Activated naive CD4-positive, alpha-beta T cell treated with anti-CD3 and anti-CD28 coated beads for 36 hours (primary cell): ENCODE results near the gene CPXM2. TPM values are rescaled to one million over a fixed set of nuclear protein-coding genes. Genes with fewer than 3 reads are reported as not detected.

ENCODE experiments used
- CTCF ChIA-PET: fragments of 350-600 bp; sonication (Branson Sonifier 250); formaldehyde crosslinking; loops from one replicate; lab custom pipeline; 2021; ENCODE audit warnings: antibody characterized with exemption; lab: Charles Lee
- DNase-seq: peaks from one replicate; pipeline ENCODE4 v3.0.0-alpha.2; 2020
- H3K27ac Mint-ChIP-seq: one replicate; pipeline ENCODE4 v1.8.0; 2021; ENCODE audit warnings: mild to moderate bottlenecking, mixed read lengths
- H3K27me3 Mint-ChIP-seq: one replicate; pipeline ENCODE4 v1.8.0; 2021; ENCODE audit warnings: low read depth, mixed read lengths
- H3K36me3 Mint-ChIP-seq: one replicate; pipeline ENCODE4 v1.8.0; 2021; ENCODE audit warnings: low read depth, mixed read lengths
- H3K4me1 Mint-ChIP-seq: one replicate; pipeline ENCODE4 v1.8.0; 2021; ENCODE audit warnings: low read depth, mixed read lengths
- H3K4me3 Mint-ChIP-seq: one replicate; pipeline ENCODE4 v1.8.0; 2021; ENCODE audit warnings: mild to moderate bottlenecking, moderate library complexity, mixed read lengths
- H3K9me3 Mint-ChIP-seq: one replicate; pipeline ENCODE4 v1.8.0; 2021; ENCODE audit warnings: mixed read lengths
- intact Hi-C: fragments of 100-400 bp; cut with micrococcal nuclease; formaldehyde crosslinking; loops from one replicate; pipeline ENCODE4 v1.15.1; 2023
- total RNA-seq, 2 experiments: library from RNA; stranded (reverse); gene quantifications; one replicate each; pipeline ENCODE4 v1.2.3, GENCODE V29; 2021

Gene CPXM2
- total RNA-seq, 2 experiments from 2014 or later, result not detected

DNA sequence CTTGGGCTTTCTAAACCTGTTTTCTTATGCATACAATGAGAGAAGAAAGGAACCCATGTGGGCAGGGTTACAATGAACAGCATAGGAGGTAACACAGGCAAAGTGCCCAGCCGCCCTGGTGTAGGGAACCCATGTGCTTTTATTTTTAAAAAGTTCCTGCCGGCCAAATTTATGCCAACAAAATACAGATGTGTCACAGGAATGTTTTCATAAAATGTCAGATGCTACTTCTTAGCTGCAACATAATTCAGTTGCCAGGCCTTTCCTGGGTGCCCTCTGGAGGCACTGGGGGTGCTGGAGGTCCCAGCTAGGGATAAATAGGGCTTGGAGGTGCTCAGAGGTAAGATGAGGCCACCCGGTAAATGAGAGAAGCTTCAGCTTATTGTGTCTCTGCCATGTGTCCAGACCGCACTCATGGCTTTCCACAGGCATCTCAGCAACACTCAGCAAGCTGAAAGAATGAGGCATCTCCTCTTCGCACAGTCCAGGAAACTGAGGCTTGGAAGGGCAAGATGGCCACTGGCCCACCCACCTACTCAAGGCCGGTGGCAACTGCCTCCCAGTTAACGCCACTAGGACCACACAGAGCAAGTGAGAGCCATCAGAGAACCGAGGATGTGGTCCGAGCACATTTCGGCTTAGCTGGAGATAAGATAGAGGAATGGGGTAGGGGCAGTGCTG, 58.3 kb downstream of the CPXM2 start:
- Mint-ChIP-seq H3K9me3 (peaks cover 3% of the 10 kb centered on the region), H3K4me1 (no peaks in the 10 kb centered on the region), H3K4me3 (no peak overlapping the region), H3K27ac (no peak overlapping the region), H3K36me3 (no peaks in the 10 kb centered on the region), H3K27me3 (peaks cover 6% of the 10 kb centered on the region)
- CTCF ChIA-PET, result no interaction called here
- DNase-seq, result no peak
- intact Hi-C loops, result no loop called here

DNA sequence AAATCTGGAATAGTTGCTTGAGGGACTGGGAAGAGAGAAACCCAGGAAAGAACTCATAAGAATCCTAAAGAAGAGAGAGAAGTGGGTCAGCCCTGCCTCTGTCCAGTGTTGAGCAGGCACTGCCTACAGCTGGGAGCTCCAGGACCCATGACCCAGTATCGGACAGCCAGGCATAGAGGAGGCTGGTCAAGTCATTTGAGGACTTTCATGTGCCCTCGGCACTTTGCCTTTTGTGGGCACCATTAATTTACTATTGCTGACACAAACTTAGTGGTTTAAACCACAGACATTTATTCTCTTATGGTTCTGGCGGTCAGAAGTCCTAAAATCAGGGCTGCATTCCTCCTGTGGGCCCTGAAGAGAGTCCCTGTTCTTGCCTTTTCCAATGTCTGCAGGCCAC, 60.3 kb downstream of the CPXM2 start:
- Mint-ChIP-seq H3K4me3 (no peak overlapping the region), H3K4me1 (no peaks in the 10 kb centered on the region), H3K27ac (no peak overlapping the region), H3K9me3 (peaks cover 3% of the 10 kb centered on the region), H3K27me3 (peaks cover 6% of the 10 kb centered on the region), H3K36me3 (no peaks in the 10 kb centered on the region)
- CTCF ChIA-PET, result interaction anchor here (1.3 kb wide), 1 partner anchor 249 kb away, joined by 5 read pairs; no protein-coding TSS in a partner anchor
- intact Hi-C loops, result no loop called here
- DNase-seq, result no peak

DNA sequence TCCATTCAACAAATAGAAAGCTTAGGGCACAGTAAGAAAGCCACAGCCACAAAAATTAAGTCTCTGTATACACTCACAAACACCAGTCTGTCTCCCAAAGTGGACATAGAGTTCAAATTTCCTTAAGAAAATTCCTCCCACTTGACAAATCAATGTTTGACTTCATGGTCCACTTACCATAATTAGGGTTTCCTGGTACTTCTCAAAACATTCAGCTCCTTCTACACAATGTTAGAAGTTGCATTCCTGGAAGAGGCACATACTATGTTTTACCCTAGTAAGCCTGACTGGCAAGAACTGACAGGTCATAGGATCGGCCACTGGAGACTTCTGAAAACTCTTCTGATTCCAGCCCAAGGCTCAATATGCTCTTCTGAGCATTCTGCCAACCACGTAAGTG, 70.5 kb downstream of the CPXM2 start:
- intact Hi-C loops, result no loop called here
- CTCF ChIA-PET, result no interaction called here

DNA sequence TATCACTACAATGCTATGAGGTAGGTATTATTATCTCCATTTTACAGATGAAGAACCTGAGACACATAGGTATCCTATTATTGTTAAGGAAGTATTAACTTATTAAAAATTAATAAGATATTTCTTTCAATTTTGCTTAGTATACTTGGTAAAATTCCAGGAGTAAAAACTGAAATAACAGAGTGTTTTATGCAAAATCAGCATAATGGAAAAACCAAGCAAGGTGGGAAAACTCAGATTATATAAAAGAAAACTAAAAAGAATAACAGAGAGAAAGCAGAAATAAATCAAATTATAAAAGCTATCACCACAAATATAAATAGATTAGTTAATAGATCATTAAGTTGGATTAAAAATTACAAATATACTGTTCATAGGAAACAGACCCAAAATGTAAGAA, 82.0 kb downstream of the CPXM2 start:
- H3K27me3 Mint-ChIP-seq, result peaks cover 18% of the 10 kb centered on the region
- H3K9me3 Mint-ChIP-seq, result no peaks in the 10 kb centered on the region
- CTCF ChIA-PET, result interaction anchor here (0.6 kb wide), 1 partner anchor 61 kb away, joined by 3 read pairs; no protein-coding TSS in a partner anchor
- no peak for DNase-seq
- no peak overlapping the region for H3K27ac Mint-ChIP-seq
- H3K4me1 Mint-ChIP-seq, result no peaks in the 10 kb centered on the region
- H3K36me3 Mint-ChIP-seq, result no peaks in the 10 kb centered on the region
- H3K4me3 Mint-ChIP-seq, result no peak overlapping the region
- intact Hi-C loops, result no loop called here

More for the DNA sequence above, 70.5 kb downstream of the CPXM2 start:
- Mint-ChIP-seq H3K9me3 (peaks cover 10% of the 10 kb centered on the region), H3K4me3 (no peak overlapping the region), H3K27me3 (no peaks in the 10 kb centered on the region), H3K36me3 (no peaks in the 10 kb centered on the region), H3K27ac (no peak overlapping the region), H3K4me1 (no peaks in the 10 kb centered on the region)
- no peak for DNase-seq

DNA sequence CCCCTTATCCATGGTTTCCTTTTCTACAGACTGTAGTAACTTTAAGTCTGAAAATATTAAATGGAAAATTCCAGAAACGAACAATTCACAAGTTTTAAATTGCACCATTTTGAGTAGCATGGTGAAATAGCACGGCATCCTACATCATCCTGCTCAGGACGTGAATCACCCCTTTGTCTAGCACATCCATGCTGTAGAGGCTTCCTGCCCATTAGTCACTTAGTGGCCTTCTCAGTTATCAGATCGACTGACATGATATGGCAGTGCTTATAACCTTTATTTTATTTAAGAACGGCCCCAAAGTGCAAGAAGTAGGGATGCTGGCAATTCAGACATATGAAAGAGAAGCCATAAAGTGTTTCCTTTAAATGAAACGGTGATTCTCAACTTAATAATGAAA, 82.7 kb downstream of the CPXM2 start:
- Mint-ChIP-seq H3K4me1 (no peaks in the 10 kb centered on the region), H3K27me3 (peaks cover 18% of the 10 kb centered on the region), H3K27ac (no peak overlapping the region), H3K4me3 (no peak overlapping the region), H3K9me3 (no peaks in the 10 kb centered on the region), H3K36me3 (no peaks in the 10 kb centered on the region)
- DNase-seq, result peak; percentile 6
- intact Hi-C loops, result no loop called here
- CTCF ChIA-PET, result no interaction called here

DNA sequence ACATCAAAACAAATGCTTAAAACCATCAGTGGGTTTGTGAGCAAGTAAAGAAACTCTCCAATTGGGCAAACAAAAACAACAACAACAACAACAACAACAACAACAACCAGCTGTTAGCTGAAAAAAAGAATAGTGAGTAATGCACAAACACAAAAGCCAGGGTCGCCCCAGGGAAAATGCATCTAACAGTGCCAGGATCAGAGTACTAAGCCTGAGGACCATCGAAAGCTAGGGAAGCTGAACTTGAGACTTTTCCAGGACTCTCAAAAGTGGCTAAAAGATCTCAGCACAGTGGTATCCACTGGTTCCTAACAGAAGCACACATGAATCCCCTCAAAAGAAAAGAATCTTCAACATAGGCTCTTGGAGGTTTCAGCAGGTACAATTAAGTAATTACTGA, 83.3 kb downstream of the CPXM2 start:
- Mint-ChIP-seq H3K36me3 (no peaks in the 10 kb centered on the region), H3K4me3 (no peak overlapping the region), H3K4me1 (no peaks in the 10 kb centered on the region), H3K27ac (no peak overlapping the region), H3K9me3 (no peaks in the 10 kb centered on the region), H3K27me3 (peaks cover 18% of the 10 kb centered on the region)
- DNase-seq, result no peak
- CTCF ChIA-PET, result no interaction called here
- intact Hi-C loops, result no loop called here

DNA sequence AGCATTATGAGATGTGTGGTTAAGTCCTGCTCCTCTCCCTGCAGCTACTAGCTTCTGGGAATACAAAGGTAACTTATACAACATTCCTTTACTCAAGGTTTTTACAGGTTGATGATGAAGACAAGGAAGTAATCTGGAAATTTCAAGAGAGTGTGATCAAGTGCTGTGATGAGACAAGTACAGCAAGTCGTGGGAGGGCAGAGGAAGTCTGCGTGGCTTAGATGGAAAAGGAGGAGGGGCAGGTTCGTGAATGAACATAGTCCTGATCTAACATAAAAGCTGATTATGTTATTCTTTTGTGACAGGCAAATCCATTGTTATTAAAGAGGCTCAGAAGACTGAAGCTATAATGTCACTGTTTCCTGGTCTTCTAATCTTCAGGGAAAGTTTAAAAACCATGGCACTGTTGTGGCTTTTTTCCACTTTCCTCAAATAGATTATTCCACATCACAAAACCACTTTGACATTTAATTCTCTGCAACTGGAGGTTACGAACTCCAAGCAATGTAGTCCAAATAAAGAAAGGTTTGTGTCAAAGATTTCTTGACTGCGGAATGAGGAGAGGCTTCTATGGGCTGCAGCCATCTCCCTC, 84.1 kb downstream of the CPXM2 start:
- Mint-ChIP-seq H3K27ac (no peak overlapping the region), H3K4me1 (no peaks in the 10 kb centered on the region), H3K36me3 (no peaks in the 10 kb centered on the region), H3K27me3 (peaks cover 18% of the 10 kb centered on the region), H3K9me3 (no peaks in the 10 kb centered on the region), H3K4me3 (no peak overlapping the region)
- intact Hi-C loops, result no loop called here
- CTCF ChIA-PET, result no interaction called here
- no peak for DNase-seq

DNA sequence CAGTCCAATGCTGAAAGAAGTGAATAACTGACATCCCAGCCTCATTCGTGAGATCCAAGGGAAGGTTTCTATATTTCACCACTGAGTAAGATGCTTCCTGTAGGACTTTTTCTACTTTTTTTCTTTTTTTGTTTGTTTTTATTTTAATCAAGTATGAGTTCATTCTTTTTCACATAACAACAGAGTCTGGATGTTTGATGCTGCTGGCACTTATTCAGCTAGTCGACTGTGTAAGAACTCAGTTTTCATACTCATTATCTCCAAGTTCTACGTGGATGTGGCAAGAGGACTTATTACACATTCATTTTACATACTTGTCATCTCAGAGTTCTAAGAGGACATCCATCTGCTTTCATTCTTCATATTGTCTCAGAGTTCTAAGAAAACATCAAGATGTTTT, 86.9 kb downstream of the CPXM2 start:
- CTCF ChIA-PET, result no interaction called here

DNA sequence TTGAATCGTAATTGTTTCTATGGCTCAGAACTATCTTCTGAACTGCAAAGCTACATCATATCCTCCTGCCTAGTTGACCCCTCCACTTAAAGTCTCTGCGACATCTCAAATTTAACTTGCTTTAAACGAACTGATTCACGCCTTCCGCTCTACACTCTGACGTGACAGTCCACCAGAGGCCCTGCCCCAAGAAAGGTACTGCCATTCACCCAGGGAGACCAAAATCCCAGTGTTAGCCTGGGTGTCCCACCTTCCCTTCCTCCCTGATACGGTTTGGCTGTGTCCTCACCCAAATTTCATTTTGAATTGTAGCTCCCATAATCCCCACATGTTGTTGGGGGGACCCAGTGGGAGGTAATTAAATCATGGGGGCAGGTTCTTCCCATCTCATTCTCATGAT, 90.8 kb downstream of the CPXM2 start:
- no peaks in the 10 kb centered on the region for H3K4me1 Mint-ChIP-seq
- CTCF ChIA-PET, result no interaction called here

More for the DNA sequence above, 86.9 kb downstream of the CPXM2 start:
- Mint-ChIP-seq H3K27ac (no peak overlapping the region), H3K27me3 (peaks cover 23% of the 10 kb centered on the region), H3K4me3 (no peak overlapping the region), H3K4me1 (no peaks in the 10 kb centered on the region), H3K36me3 (no peaks in the 10 kb centered on the region), H3K9me3 (no peaks in the 10 kb centered on the region)
- intact Hi-C loops, result no loop called here
- no peak for DNase-seq

DNA sequence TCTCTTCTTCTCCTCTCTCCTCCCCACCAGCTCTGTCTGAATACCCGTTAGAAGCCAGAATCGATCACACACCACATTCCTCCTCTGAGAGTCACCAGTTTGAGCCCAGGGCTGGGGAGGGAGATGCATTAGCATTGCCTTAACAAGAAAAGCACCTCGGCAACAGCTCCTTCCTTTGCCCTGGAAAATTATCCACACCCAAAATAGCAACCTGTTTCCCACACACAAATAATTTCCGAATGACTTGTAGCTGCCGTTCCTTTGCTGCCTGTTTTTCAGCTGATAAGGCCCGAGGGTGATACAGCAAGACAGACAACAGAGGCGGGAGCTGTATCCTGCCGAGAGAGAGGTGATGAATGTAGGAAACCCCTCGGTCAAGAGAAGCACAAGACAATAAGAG, 91.3 kb downstream of the CPXM2 start:
- CTCF ChIA-PET, result interaction anchor here (0.6 kb wide), 1 partner anchor 1524 kb away, joined by 4 read pairs; no protein-coding TSS in a partner anchor
- Mint-ChIP-seq H3K4me3 (no peak overlapping the region), H3K27ac (no peak overlapping the region), H3K9me3 (no peaks in the 10 kb centered on the region), H3K36me3 (no peaks in the 10 kb centered on the region), H3K27me3 (peaks cover 8% of the 10 kb centered on the region), H3K4me1 (no peaks in the 10 kb centered on the region)
- DNase-seq, result no peak
- intact Hi-C loops, result no loop called here

More for the DNA sequence above, 90.8 kb downstream of the CPXM2 start:
- intact Hi-C loops, result no loop called here
- DNase-seq, result no peak
- H3K4me3 Mint-ChIP-seq, result no peak overlapping the region
- H3K27me3 Mint-ChIP-seq, result peaks cover 10% of the 10 kb centered on the region
- no peaks in the 10 kb centered on the region for H3K9me3 Mint-ChIP-seq
- no peaks in the 10 kb centered on the region for H3K36me3 Mint-ChIP-seq
- H3K27ac Mint-ChIP-seq, result no peak overlapping the region

DNA sequence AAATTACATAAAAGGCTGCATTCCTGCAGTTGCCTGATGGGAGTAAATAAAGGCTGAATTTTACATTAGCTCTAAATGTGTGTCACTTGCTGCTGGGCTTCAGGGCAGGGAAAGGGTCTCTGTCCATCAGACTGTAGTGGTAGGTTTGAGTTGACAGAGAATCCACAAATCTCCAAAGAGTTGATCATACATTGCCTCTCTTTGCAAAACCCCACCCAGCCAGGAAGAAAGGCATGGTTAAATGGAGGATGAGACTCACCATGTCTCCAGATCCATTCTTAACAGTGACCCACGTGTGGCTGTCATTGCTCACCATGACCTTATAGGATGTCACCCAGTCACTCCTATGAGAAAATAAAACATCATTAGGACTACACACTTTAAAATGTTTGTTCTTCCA, 92.8 kb downstream of the CPXM2 start:
- Mint-ChIP-seq H3K4me1 (no peaks in the 10 kb centered on the region), H3K27me3 (peaks cover 5% of the 10 kb centered on the region)
- intact Hi-C loops, result no loop called here

DNA sequence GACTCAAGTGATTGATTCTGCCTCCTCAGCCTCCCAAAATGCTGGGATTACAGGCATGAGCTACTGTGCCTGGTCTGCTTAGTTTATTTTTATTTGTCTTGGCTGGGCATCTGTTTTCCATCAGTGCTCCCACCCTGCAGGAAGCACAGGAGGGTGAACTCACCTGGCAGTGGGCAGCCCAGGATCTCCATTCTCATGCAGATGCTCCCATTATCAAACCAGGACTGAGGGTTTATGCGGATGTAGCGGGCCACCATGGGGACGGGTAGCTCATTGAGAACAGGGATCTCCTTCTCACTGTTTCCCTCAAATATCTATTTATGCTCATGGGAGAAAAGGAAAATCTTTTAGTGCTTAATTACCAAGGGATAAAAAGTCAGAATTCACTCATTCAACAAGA, 93.8 kb downstream of the CPXM2 start:
- no peaks in the 10 kb centered on the region for H3K9me3 Mint-ChIP-seq
- peaks cover 5% of the 10 kb centered on the region for H3K27me3 Mint-ChIP-seq
- H3K27ac Mint-ChIP-seq, result no peak overlapping the region
- CTCF ChIA-PET, result no interaction called here
- no peak for DNase-seq
- H3K4me3 Mint-ChIP-seq, result no peak overlapping the region
- no peaks in the 10 kb centered on the region for H3K36me3 Mint-ChIP-seq
- intact Hi-C loops, result no loop called here
- H3K4me1 Mint-ChIP-seq, result no peaks in the 10 kb centered on the region

More for the DNA sequence above, 92.8 kb downstream of the CPXM2 start:
- Mint-ChIP-seq H3K9me3 (no peaks in the 10 kb centered on the region), H3K36me3 (no peaks in the 10 kb centered on the region), H3K27ac (no peak overlapping the region), H3K4me3 (no peak overlapping the region)
- CTCF ChIA-PET, result interaction anchor here (0.7 kb wide), 1 partner anchor 27 kb away, joined by 3 read pairs; no protein-coding TSS in a partner anchor
- no peak for DNase-seq

DNA sequence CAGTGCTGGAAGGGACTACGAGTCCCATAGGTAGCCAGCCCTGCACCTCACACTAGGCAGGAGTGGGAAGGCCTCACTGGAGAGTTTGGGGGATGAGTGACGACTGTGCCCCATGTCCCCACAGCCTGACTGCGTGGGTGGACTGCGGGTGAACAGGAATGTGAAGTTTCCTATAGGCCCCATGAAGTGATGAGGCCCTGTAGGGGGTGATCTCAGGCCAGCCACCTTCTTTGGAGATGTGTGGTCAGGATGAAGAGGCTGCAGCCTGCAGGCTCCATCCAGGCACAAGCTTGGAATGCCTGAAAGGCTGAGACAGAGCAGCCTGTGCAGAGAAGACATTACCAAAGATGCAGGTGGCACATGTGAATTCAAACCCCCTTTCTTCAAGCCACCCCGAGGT, 94.9 kb downstream of the CPXM2 start:
- CTCF ChIA-PET, result no interaction called here
- Mint-ChIP-seq H3K36me3 (no peaks in the 10 kb centered on the region), H3K27me3 (peaks cover 5% of the 10 kb centered on the region), H3K27ac (no peak overlapping the region), H3K4me1 (no peaks in the 10 kb centered on the region), H3K9me3 (no peaks in the 10 kb centered on the region), H3K4me3 (no peak overlapping the region)
- no peak for DNase-seq
- intact Hi-C loops, result no loop called here
